ENCODE results near the gene LLGL2.
"Not testable (repeated sequence)": the region's sequence is repeated elsewhere in the genome, so short reads cannot be mapped to it uniquely, and the experiment has no call there.

LLGL2 gene

DNA sequence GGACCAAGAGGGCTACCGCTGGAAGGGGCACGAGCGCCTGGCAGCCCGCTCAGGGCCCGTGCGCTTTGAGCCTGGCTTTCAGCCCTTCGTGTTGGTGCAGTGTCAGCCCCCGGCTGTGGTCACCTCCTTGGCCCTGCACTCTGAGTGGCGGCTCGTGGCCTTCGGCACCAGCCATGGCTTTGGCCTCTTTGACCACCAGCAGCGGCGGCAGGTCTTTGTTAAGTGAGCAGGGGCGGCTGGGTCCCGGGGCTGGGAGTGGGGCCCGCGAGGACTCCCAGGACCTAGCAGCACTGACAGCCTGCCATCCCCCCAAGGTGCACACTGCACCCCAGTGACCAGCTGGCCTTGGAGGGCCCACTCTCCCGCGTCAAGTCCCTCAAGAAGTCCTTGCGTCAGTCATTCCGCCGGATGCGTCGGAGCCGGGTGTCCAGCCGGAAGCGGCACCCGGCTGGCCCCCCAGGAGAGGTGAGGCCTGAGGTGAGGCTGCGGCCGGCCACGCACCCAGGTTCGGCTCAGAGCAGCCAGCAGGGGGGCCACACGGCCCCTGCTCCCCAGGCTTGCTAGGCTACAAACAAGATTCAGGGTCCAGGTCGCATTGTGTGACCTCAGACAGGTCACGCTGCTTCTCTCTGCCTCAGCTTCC is 44.7 kb downstream of the LLGL2 start:
- no peak for DNase-seq (ENCODE audit: low spot score)

DNA sequence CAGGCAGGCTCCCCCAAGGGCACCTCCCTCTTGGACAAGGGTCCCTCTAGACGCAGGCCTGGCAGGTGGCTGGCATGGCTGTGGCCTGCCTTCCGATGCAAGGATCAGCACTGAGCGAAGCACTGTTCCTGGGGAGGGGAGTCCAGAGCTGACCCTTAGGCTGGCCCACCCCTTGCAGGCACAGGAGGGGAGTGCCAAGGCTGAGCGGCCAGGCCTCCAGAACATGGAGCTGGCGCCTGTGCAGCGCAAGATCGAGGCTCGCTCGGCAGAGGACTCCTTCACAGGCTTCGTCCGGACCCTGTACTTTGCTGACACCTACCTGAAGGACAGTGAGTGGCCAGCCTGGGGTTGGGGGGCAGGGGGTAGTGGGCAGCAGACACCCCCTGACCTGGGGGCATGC is 45.3 kb downstream of the LLGL2 start:
- DNase-seq (ENCODE audit: low spot score) = no peak

DNA sequence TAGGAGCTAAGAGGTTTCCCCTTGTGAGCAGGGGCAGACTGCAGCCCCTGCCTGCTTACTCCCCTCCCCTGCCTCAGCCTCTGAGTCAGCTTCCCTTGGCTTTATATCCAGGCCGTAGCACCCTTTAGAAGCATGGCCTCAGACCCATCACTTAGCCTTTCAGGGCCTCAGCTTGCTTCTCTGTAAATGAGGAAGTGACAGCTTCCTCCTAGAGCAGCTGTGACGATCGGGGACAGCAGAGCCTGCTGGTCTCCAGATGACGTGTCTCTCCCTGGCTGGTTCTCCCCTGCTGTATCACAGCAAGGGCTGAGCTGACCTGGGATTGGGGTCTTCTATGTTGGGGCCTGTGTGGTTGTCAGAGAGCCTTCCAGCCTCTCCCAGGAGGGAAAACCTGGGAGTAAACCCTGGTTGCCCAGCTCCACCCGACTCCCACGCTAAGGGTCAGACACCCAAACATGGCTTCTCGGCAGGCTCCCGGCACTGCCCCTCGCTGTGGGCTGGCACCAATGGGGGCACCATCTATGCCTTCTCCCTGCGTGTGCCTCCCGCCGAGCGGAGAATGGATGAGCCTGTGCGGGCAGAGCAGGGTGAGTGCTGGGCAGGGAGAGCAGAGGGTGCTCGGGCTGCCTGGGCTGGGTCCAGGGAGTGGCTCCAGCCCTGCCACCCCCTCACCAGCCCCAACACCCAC is 45.8 kb downstream of the LLGL2 start:
- peak; percentile 10 for DNase-seq (ENCODE audit: low spot score)

DNA sequence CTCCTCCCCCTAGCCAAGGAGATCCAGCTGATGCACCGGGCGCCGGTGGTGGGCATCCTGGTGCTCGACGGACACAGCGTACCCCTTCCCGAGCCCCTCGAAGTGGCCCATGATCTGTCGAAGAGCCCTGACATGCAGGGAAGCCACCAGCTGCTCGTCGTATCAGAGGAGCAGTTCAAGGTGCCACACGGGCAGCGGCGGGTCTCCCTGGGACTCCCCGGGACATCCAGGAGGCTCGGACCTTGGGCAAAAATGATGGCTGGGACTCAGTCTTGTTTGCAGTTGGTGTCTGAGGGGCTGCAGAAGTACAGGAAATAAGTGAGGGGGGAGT is 46.4 kb downstream of the LLGL2 start:
- DNase-seq (ENCODE audit: low spot score) = no peak

DNA sequence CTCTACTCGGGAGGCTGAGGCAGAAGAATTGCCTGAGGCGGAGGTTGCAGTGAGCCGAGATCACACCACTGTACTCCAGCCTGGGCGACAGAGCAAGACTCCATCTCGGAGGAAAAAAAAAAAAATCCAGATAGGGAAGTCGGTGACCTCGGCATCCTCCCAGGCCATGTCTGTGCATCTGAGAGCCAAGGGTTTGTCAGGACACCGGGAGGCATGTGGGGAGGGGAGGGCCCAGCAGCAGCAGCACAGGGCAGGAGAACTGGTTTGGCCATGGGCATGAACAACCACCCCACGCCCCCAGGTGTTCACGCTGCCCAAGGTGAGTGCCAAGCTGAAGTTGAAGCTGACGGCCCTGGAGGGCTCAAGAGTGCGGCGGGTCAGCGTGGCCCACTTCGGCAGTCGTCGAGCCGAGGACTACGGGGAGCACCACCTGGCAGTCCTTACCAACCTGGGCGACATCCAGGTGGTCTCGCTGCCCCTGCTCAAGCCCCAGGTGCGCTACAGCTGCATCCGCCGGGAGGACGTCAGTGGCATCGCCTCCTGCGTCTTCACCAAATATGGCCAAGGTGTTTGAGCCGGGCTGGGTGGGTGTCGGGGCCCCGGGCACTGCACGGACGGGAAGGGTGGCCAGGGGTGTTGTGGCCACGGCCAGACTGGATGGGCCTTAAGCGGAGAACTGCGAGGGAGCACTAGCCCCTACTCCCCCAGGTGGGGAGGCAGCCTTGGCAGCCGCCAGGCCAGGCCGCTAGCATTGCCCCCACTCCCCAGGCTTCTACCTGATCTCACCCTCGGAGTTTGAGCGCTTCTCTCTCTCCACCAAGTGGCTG is 47.4 kb downstream of the LLGL2 start:
- no peak for DNase-seq (ENCODE audit: low spot score)

DNA sequence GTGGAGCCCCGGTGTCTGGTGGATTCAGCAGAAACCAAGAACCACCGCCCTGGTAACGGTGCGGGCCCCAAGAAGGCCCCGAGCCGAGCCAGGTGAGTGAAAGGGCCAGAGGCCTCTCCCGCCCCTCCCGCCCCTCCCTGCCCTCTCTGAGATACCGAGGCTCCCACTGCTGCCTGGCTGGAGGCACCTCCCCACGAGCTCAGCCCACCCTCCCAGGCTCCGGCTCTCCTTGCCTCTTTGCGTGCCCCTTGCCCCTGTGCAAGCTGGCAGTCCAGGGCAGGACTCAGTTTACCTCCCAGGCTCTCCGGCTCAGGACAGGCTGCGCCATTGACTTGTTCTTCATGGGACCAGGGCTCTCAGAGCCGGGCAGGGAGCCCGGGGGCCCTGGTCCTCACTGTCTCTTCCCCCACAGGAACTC is 48.1 kb downstream of the LLGL2 start:
- no peak for DNase-seq (ENCODE audit: low spot score)

DNA sequence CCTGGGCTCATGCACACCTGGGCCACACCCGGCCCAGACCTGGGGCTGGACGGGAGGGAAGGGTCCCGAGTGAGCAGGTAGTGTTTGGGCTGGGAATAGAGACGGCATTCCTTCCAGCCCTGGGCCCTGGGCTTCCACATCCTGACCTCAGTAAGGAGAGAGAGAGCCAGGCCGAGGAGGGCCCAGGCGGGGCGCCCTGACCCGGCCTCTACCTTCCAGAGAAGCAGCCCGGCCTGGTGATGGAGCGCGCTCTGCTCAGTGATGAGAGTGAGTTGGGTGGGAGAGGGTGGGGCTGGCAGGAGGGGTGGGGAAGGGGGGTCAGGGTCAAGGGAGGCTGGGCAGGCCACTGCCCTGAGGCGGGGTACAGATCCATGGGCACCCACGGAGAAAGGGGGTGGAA is 48.5 kb downstream of the LLGL2 start:
- no peak for DNase-seq (ENCODE audit: low spot score)

DNA sequence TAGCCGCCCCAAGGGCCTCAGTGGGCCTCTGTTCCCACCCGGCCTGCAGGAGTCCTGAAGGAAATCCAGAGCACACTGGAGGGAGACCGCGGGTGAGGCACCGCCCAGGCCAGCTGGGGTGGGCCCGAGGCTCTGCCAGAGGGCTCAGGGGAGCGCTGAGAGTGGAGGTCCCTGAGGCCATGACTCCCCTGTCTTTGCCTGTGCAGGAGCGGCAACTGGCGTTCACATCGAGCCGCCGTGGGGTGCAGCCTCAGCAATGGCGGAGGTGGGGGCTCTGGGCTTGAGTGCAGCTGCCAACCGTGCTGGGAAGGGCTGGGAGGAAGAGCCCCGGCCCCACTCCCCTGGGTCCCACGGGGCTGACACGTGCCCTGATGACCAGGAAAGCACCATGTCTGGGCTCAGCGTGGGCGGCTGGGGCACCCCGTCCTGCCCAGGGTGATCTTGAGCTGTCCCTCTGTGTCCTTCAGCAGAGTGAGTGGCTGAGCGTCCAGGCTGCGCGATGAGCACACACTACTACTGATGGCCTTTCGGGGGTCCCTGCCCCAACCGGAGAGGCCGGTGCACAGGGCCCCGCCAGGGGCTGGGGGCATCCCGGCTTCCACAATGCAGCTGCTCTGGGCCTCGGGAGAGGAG is 49.0 kb downstream of the LLGL2 start:
- no peak for DNase-seq (ENCODE audit: low spot score)

DNA sequence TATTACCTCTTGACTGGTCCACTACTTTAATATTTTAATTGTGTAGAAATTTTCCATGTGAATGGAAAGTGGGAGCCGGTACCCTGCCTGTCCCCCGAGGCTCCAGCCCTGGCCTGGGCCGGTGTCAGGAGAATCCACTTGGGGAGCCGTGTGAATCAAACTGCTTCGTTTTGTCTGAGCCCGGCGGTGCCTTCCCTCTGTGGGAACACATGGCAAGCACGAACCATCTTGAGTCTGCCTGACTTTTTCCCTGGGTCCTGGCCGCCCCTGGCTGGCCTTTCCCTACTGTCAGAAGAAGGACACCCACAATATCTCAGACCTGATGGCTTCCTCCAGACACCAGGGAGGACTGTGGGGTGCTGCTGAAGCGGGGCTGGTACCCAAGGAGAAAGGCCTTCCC is 49.7 kb downstream of the LLGL2 start:
- DNase-seq (ENCODE audit: low spot score) = no peak

DNA sequence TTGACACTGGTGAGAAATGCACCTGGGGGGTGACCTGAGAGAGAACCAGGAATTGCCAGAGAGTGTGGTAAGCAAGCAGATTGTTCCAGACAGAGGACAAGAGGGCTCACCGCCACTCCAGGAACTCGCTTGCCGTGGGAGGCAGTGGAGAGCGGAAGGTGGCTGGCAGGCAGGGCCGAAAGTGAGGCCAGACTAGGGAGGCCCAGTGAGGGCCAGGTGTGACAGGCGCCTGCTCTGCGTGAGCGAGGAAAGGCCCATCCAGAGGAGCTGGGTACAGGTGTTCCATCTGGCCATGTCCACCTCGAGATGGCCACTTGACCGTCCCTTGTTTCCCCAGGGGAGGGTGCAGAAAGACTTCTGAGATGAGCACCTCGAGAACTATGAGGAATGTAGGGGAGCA is 50.2 kb downstream of the LLGL2 start:
- DNase-seq (ENCODE audit: low spot score) = no peak

DNA sequence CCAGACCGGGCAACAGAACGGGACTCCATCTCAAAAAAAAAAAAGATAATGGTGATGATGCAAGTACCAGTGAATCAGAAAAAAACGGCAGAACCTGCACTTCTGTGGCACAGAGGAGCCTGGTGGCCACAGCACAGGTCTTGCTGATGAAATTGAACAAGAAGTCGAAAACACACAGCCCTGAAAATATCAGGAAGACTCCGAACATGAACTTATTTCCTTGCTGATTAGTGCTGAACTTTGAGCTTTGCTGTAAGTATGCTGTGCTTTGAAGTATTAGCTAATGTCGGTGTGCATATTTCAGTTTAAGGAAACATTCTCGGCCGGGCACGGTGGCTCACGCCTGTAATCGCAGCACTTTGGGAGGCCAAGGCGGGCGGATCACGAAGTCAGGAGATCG is 51.2 kb downstream of the LLGL2 start:
- no peak for DNase-seq (ENCODE audit: low spot score)

DNA sequence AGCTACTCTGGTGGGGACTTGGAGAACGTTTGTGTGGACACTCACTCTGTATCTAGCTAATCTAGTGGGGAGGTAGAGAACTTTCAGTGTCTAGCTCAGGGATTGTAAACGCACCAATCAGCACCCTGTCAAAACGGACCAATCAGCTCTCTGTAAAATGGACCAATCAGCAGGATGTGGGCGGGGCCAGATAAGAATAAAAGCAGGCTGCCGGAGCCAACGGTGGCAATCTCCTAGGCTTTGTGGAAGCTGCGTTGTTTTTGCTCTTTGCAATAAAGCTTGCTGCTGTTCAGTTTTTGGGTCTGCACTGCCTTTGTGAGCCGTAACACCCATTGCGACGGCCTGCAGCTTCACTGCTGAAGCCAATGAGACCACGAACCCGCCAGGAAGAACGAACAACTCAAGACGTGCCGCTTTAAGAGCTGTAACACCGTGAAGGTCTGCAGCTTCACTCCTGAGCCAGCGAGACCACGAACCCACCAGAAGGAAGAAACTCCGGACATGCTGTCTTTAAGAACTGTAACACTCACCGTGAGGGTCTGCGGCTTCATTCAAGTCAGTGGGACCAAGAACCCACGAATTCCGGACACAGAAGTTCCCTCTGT is 55.7 kb downstream of the LLGL2 start:
- peak; percentile 45 for DNase-seq (ENCODE audit: low spot score)

DNA sequence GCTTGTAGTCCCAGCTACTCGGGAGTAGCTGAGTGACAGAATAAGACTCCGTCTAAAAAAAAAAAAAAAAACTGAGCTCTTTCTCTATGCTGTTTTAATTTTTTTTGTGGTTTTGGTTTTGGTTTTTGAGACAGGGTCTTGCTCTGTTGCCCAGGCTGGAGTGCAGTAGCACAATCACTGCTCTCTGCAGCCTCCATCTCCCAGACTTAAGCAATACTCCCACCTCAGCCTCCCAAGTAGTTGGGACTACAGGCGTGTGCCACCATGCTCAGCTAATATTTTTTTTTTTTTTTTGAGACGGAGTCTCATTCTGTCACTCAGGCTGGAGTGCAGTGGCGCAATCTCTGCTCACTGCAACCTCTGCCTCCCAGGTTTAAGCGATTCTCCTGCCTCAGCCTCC is 57.7 kb downstream of the LLGL2 start:
- not testable (repeated sequence) for DNase-seq (ENCODE audit: low spot score)

DNA sequence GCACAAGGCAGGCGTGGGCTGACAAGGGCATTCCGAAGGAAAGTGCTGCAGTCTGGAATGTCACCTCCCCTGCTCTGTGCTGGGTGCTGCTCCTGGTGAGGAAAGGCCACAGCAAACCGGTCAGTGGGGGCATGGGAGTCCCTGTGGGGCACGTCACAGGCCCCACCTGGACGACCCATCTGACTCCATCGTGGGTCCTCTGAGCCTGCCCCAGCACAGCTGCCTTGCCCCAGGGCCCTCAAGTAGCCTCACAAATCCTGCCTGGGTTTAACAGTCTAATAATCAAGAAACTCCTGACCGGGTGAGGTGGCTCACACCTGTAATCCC is 59.3 kb downstream of the LLGL2 start:
- DNase-seq (ENCODE audit: low spot score) = no peak

DNA sequence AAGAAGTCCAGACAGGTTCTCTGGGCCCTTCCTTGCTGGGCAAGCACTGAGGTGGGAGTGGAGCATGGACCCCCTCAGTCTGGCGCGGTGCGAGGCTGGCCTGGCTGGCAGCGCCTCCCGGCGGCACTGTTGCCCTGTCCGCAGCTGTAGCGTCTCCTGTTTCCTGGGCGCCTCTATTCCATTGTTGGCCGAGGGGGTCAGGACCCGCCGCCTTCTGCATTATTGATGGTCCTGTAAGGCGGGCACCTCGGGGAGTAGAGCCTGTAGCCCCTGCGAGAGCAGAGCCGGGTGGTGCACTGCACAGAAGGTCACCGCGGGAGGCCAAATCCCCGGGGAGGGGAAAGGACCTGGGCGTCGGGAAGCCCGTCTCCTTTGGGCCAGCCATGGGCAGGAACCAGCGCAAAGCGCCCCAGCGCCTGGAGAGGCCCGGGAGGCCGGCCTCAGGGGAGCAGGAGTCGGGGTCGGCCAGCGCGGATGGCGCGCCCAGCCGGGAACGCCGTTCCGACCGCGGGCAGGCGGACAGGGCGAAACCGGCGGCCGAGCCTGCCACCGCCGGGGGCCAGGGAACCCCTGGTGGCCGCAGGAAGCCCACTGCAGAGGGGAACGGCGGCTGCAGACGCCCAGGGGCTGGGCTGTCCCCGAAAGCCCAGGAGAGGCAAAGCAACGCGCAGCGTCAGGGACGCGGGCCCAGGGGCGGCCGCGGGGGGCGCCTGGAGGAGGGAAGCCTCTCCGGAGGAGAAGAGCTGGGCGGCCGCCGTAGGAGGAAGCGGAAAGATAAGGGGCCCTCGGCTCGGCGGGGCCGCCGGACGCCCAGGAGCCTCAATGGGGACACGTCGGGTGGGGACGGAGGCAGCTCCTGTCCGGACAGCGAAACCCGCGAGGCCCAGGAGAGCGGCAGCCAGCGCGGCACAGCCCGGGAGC is 62.4 kb downstream of the LLGL2 start, which contains the start of gene MYO15B:
TSS of gene MYO15B (plus strand) at position 126 of the 921 bp plus-strand sequence. CDS start at position 384, 258 bp downstream.
- peak; percentile 49 for DNase-seq (ENCODE audit: low spot score)

DNA sequence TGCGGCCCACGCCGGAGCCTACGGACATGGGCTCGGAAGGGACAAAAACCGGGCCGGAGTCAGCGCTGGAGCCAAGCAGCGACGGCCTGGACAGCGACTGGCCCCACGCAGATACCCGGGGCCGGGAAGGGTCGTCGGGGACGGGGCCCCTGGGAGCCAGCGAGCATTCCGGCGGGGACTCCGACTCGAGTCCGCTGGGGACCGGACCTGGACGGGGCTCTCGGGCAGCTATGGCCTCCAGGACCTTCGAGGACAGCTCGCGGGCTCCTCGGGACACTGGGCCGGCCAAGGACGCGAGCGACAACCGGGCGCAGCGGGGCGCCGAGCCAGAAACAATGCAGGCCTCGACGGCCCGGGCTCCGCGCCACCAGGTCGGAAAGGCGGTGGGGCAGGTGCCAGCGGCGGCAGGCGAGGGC is 63.1 kb downstream of the LLGL2 start:
- DNase-seq (ENCODE audit: low spot score) = no peak

DNA sequence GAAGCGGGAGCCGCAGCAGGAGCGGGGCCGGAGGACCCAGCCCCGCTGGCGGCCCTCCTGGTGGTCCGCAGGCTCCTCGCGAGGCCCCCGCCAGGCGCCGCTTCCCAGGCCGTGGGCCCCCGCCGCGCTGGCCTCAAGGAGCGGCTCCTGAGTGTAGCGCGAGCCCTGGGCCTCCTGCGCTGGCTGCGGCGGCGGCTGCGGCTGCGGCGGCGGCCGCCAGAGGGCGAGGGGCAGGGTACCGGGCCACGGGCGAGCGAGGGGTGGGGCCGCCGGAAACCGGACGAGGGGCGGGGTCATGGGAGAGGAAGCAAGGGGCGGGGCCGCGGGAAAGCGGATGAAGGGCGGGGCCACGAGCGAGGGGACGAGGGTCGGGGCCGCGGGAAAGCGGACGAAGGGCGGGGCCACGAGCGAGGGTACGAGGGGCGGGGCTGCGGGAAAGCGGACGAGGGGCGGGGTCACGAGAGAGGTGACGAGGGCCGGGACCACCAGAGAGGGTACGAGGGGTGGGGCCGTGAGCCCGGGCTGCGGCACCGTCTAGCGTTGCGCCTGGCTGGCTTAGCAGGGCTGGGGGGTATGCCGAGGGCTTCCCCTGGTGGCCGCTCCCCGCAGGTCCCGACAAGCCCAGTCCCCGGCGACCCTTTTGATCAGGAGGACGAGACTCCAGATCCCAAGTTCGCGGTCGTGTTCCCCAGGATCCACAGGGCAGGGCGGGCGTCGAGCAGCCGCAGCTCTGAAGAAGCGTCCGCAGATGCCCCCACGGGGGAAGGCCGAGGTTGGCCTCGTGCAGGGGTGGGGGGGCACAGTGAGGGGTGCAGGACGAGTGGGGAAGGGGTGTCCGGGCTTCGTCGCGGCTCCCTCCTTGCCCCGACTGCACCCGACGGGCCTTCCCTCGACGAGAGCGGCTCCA is 63.8 kb downstream of the LLGL2 start:
- DNase-seq (ENCODE audit: low spot score) = peak; percentile 95

DNA sequence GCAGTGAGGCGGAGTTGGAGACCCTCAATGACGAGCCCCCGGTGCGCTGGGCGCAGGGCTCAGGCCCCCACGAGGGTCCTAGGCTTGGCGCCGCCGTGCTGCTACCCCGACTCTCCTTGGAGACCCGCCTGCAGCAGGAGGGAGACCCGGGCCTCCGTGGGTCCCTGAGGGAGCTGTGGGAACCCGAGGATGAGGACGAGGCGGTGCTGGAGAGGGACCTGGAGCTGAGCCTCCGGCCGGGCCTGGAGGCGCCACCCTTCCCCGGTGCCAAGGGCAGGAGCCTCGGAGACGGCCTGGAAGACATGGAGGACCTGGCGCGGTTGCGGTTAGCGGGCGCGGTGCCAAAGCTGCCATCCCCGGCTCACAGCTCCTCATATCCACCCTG is 64.4 kb downstream of the LLGL2 start:
- no peak for DNase-seq (ENCODE audit: low spot score)

DNA sequence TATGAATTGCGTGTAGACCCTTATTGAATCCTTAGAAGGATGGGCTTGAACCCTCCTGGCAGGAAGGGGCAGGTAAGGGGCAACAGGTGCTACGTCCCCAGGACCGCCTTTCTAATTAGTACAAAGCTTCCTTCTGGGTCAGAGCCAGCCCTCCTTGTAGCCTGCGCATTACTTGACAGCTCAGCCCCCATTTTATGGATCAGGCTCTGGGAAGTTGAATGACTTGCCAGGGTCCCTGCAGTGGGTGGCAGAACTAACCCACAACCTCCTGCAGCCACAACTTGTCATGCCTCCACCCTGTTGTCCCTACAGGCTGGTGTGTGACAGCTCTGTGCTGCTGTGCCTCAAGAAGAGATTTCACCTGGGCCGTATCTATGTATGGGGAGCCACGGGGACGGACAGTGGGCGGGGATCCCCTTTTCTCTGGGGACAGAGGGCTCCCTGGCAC is 64.8 kb downstream of the LLGL2 start:
- DNase-seq (ENCODE audit: low spot score) = no peak

All from CD4-positive, alpha-beta T cell treated with Interleukin-2 at 100 ng/mL for 4 hours (primary cell).